Thoracic aorta (tissue), 2 donors: ENCODE results near the gene KLHDC9. TPM values are rescaled to one million over a fixed set of nuclear protein-coding genes. Genes with fewer than 3 reads are reported as not detected.
"Not testable (repeated sequence)": the region's sequence is repeated elsewhere in the genome, so short reads cannot be mapped to it uniquely, and the experiment has no call there.

Experiments
- ATAC-seq: fragments of 150-250 bp; one replicate; pipeline ENCODE4 v1.8.0; 2017; ENCODE audit warnings: low read depth; ENCODE audit not compliant: insufficient number of reproducible peaks, low FRiP score
- DNase-seq: peaks from one replicate; pipeline ENCODE4 v3.0.0-alpha.2; 2020; ENCODE audit warnings: low spot score
- H3K27ac ChIP-seq, 2 donors: fragments of 200-600 bp; sonication (generic); 1 replicate in 1 of 2; 2 replicates in 1 of 2; pipeline ENCODE4 v1.5.1; 2016; ENCODE audit warnings: mild to moderate bottlenecking in 2 of 2, moderate library complexity in 2 of 2
- H3K27me3 ChIP-seq: fragments of 200-600 bp; sonication (generic); replicated peaks from 2 replicates; pipeline ENCODE4 v1.6.0; 2016; ENCODE audit warnings: mild to moderate bottlenecking; ENCODE audit not compliant: insufficient read depth
- H3K36me3 ChIP-seq: fragments of 200-600 bp; sonication (generic); one replicate; pipeline ENCODE4 v1.5.1; 2016
- H3K4me1 ChIP-seq, 2 donors: fragments of 200-600 bp; sonication (generic); 1 replicate in 1 of 2; 2 replicates in 1 of 2; pipeline versions ENCODE4 v1.5.1 to v1.6.0; 2016; ENCODE audit warnings: low read depth in 2 of 2, mild to moderate bottlenecking in 1 of 2; ENCODE audit not compliant: control insufficient read depth in 1 of 2
- H3K4me3 ChIP-seq: fragments of 200-600 bp; sonication (generic); 2 replicates; pipeline ENCODE4 v1.5.1; 2016; ENCODE audit warnings: mild to moderate bottlenecking
- H3K9me3 ChIP-seq: fragments of 200-600 bp; sonication (generic); 2 replicates; pipeline ENCODE4 v1.5.1; 2016
- total RNA-seq, 2 donors: library from RNA; depleted of rRNA; stranded (reverse); fragments of >200 nt; gene quantifications; one replicate each; pipeline versions ENCODE4 v1.1.0 to v1.2.3, GENCODE V29; 2016
- TF ChIP-seq, protein P1 (sequence below): fragments of 200-600 bp; sonication (generic); IDR thresholded peaks from one replicate; pipeline ENCODE4 v1.5.1; 2019; ENCODE audit warnings: antibody characterized with exemption

The KLHDC9 gene
- total RNA-seq, 2 donors from 2014 or later, result 7.9 to 8.6 TPM

DNA sequence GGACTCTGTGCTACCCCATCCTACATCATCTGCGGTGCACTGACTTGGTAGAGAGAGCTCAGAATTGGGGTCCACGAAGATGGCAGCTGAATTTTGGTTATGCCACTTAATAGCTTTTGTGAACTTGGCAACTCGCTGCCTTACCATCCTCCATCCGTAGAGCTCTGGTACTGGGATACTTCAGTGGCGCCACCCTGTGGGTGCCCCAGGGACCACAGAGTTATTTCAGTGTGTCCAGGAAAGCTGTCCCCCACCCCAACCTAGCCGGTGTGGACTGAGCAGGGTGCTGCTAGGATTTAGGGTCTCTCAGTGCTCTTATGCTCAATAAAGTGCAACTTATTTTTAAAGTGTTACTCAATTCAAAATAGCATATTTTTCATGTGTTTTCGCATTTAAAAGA is 43.4 kb upstream of the KLHDC9 start:
- Histone ChIP-seq H3K4me3 (no peak overlapping the region), H3K36me3 (no peaks in the 10 kb centered on the region), H3K27me3 (no peaks in the 10 kb centered on the region), H3K4me1 (no peaks in the 10 kb centered on the region), H3K27ac (no peak overlapping the region), H3K9me3 (no peaks in the 10 kb centered on the region)
- DNase-seq (no peak), ATAC-seq (no peak)
- TF ChIP-seq, protein P1, sequence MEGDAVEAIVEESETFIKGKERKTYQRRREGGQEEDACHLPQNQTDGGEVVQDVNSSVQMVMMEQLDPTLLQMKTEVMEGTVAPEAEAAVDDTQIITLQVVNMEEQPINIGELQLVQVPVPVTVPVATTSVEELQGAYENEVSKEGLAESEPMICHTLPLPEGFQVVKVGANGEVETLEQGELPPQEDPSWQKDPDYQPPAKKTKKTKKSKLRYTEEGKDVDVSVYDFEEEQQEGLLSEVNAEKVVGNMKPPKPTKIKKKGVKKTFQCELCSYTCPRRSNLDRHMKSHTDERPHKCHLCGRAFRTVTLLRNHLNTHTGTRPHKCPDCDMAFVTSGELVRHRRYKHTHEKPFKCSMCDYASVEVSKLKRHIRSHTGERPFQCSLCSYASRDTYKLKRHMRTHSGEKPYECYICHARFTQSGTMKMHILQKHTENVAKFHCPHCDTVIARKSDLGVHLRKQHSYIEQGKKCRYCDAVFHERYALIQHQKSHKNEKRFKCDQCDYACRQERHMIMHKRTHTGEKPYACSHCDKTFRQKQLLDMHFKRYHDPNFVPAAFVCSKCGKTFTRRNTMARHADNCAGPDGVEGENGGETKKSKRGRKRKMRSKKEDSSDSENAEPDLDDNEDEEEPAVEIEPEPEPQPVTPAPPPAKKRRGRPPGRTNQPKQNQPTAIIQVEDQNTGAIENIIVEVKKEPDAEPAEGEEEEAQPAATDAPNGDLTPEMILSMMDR, result no peak

DNA sequence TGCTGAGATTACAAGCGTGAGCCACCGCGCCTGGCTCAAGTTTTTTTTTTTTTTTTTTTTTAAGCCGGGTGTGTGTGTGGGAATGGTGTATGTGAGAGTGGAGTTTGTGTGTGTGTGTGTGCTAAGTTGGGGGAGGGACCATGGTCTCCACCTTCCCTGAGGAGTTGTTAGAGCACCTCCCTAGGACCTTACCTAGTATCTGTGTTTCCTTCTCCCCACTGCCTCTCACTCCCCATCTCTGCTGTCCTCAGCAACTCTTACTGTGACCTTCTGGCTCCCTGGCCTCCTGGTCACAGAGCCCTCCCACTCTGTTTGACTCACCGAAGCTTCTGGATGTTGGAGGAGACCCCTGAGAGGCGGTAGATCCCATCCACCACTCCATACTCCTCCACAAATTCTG is 38.9 kb upstream of the KLHDC9 start:
- Histone ChIP-seq H3K27ac (no peak overlapping the region), H3K36me3 (no peaks in the 10 kb centered on the region), H3K9me3 (no peaks in the 10 kb centered on the region), H3K4me3 (no peak overlapping the region), H3K4me1 (no peaks in the 10 kb centered on the region), H3K27me3 (no peaks in the 10 kb centered on the region)
- no peak for DNase-seq
- no peak for ATAC-seq
- TF ChIP-seq, protein P1, result no peak

DNA sequence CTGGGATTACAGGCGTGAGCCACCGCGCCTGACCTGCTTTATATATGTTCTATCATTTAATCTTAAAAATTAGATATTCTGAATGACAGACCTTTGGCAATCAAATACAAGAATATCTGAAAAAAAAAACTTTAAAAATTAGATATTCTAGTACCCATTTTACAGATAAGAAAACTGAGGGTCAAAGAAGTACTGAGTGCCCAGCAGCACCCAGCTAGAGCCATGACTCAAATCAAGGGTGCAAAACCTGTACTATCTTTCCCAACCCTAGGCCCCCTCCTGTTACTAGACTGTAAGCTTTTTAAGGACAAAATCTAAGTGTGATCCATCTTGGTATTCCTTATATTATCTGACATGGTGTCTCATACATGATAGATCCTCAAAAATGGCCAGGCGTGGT is 36.7 kb upstream of the KLHDC9 start:
- TF ChIP-seq, protein P1, result no peak
- ATAC-seq (no peak), DNase-seq (no peak)
- no peaks in the 10 kb centered on the region for H3K4me1 ChIP-seq
- H3K9me3 ChIP-seq, result no peaks in the 10 kb centered on the region
- H3K27ac ChIP-seq, result no peak overlapping the region
- H3K4me3 ChIP-seq, result no peak overlapping the region
- no peaks in the 10 kb centered on the region for H3K36me3 ChIP-seq
- no peaks in the 10 kb centered on the region for H3K27me3 ChIP-seq

DNA sequence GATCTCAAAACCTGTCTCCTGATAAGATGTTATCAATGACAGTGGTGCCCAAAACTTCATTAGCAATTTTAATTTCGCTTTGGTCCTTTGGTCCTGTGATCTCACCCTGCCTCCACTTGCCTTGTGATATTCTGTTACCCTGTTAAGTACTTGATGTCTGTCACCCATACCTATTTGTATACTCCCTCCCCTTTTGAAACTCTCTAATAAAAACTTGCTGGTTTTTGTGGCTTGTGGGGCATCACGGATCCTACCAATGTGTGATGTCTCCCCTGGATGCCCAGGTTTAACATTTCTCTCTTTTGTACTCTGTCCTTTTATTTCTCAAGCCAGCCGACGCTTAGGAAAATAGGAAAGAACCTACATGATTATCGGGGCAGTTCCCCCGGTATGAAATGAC is 34.2 kb upstream of the KLHDC9 start:
- DNase-seq, H3K36me3 ChIP-seq, H3K27me3 ChIP-seq: not testable (repeated sequence)

DNA sequence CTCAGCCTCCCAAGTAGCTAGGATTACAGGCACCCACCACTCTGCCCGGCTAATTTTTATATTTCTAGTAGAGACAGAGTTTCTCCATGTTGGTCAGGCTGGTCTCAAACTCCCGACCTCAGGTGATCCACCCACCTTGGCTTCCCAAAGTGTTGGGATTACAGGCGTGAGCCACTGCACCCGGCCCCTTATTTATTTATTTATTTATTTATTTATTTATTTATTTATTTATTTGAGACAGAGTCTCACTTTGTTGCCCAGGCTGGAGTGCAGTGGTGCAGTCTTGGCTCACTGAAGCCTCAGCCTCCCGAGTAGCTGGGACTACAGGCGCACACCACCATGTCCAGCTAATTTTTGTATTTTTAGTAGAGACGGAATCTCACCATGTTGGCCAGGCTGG is 32.5 kb upstream of the KLHDC9 start:
- H3K4me3 ChIP-seq, H3K36me3 ChIP-seq, H3K27me3 ChIP-seq, ATAC-seq, H3K27ac ChIP-seq, H3K9me3 ChIP-seq, H3K4me1 ChIP-seq, DNase-seq: not testable (repeated sequence)

More for the DNA sequence above, 34.2 kb upstream of the KLHDC9 start:
- not testable (repeated sequence) for H3K4me3 ChIP-seq, H3K4me1 ChIP-seq, ATAC-seq, H3K27ac ChIP-seq, H3K9me3 ChIP-seq

DNA sequence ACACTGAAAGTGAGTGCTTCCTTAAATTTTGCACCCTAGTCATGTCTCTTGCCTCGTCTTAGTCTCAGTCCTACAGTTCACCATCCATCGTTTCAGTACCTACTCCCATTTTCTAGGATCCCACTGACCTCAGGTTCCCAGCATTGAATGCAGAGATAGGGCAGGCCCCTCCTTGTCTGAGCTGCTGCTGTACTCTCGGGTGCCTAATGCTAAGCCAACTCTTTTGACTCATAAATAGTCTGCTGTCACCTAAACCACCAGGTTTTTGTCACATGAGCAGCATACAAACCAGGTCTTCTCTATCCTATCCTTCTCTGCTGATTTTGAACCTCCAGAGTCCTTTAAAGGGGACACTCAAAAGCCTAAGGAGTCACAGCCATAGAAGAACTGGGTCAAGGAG is 31.5 kb upstream of the KLHDC9 start:
- Histone ChIP-seq H3K36me3 (no peaks in the 10 kb centered on the region), H3K4me1 (no peaks in the 10 kb centered on the region), H3K4me3 (no peak overlapping the region), H3K27ac (no peak overlapping the region), H3K9me3 (no peaks in the 10 kb centered on the region), H3K27me3 (no peaks in the 10 kb centered on the region)
- DNase-seq (no peak), ATAC-seq (no peak)
- TF ChIP-seq, protein P1, result no peak
